K562 (cell line): ENCODE measurements around the gene SCART1. TPM values are rescaled to one million over a fixed set of nuclear protein-coding genes. Genes with fewer than 3 reads are reported as not detected.

Source experiments
- ATAC-seq: fragments of 200-7000 bp; cut with Tn5 transposase; 3 replicates; pipeline ENCODE4 v1.9.1; 2020; ENCODE audit warnings: moderate library complexity
- BruUV-seq: library from RNA; stranded (reverse); fragments of 400-500 nt; replicated peaks from 2 replicates; lab custom pipeline; 2021; lab: Mats Ljungman, UMichigan
- CTCF ChIA-PET: fragments of 300-600 bp; formaldehyde crosslinking; extraction: SDS; loops from one replicate; lab custom pipeline; 2021; ENCODE audit warnings: low intra/inter-chr PET ratio; lab: Yijun Ruan, JAX
- POLR2A ChIA-PET: fragments of 300-600, 350-650 bp; sonication (Branson Sonifier 250); formaldehyde crosslinking; extraction: SDS; loops from one replicate; lab custom pipeline; 2021; ENCODE audit warnings: antibody characterized with exemption, inconsistent platforms; lab: Yijun Ruan, JAX
- DNase-seq, 4 experiments: peaks; one replicate each; pipeline versions ENCODE4 v3.0.0 to v3.0.0-alpha.2; 2011 to 2018; ENCODE audit warnings: low spot score in 3 of 4, mixed read lengths in 3 of 4; ENCODE audit errors: extremely low read depth in 1 of 4
- FAIRE-seq: peaks from 2 replicates; lab custom pipeline; 2011; peaks lifted over from hg19 to GRCh38; lab: Jason Lieb, UNC
- H2AFZ ChIP-seq: 2 replicates; pipeline ENCODE4 v1.6.0; 2011; ENCODE audit warnings: low read depth, low read length, control low read depth, inconsistent platforms
- H3K27ac ChIP-seq: fragments of 200-600 bp; 3 replicates; pipeline ENCODE4 v1.8.0; 2011; ENCODE audit warnings: low read depth, mild to moderate bottlenecking, control low read depth, inconsistent platforms, low read length, moderate library complexity, mixed read lengths; ENCODE audit errors: extremely low read depth
- H3K27me3 ChIP-seq, 2 experiments: fragments of 300-600 bp in 1 of 2; 2 replicates in 1 of 2; 3 replicates in 1 of 2; pipeline versions ENCODE4 v1.6.0 to v1.8.0; 2011; ENCODE audit warnings: inconsistent platforms in 2 of 2, low read length in 2 of 2, mild to moderate bottlenecking in 1 of 2, mixed read lengths in 1 of 2, moderate library complexity in 1 of 2; ENCODE audit not compliant: control insufficient read depth in 2 of 2, insufficient read depth in 2 of 2
- H3K36me3 ChIP-seq: fragments of 300-600 bp; 3 replicates; pipeline ENCODE4 v1.8.0; 2011; ENCODE audit warnings: mild to moderate bottlenecking, low read length, inconsistent platforms; ENCODE audit not compliant: control insufficient read depth, insufficient read depth
- H3K4me1 ChIP-seq, 2 experiments: fragments of 200-600 bp in 1 of 2; replicated peaks in 1 of 2; 2 replicates in 1 of 2; 3 replicates in 1 of 2; pipeline versions ENCODE4 v1.5.1 to v1.8.0; 2011; ENCODE audit warnings: inconsistent platforms in 2 of 2, low read length in 2 of 2, mild to moderate bottlenecking in 1 of 2, mixed read lengths in 1 of 2, moderate library complexity in 1 of 2; ENCODE audit not compliant: control insufficient read depth in 2 of 2, insufficient read depth in 2 of 2
- H3K4me2 ChIP-seq: 2 replicates; pipeline ENCODE4 v1.6.1; 2011; ENCODE audit warnings: low read length, control low read depth, inconsistent platforms, mixed read lengths; ENCODE audit not compliant: insufficient read depth
- H3K4me3 ChIP-seq: fragments of 200-600 bp; sonication (generic), shearing (Covaris generic); 2 replicates; pipeline ENCODE4 v1.5.1; 2016; ENCODE audit warnings: control low read depth, inconsistent platforms
- H3K79me2 ChIP-seq: fragments of 200-600 bp; 3 replicates; pipeline ENCODE4 v1.8.0; 2011; ENCODE audit warnings: low read length, inconsistent platforms; ENCODE audit not compliant: control insufficient read depth, insufficient read depth
- H3K9ac ChIP-seq, 2 experiments: 2 replicates each; pipeline versions ENCODE4 v1.6.0 to v1.6.1; 2011; ENCODE audit warnings: low read depth in 2 of 2, low read length in 2 of 2, control low read depth in 1 of 2, inconsistent platforms in 1 of 2, mild to moderate bottlenecking in 1 of 2, mixed read lengths in 1 of 2; ENCODE audit not compliant: insufficient read depth in 1 of 2
- H3K9me1 ChIP-seq: one replicate; pipeline ENCODE4 v1.6.0; 2011; ENCODE audit warnings: inconsistent platforms, mild to moderate bottlenecking, low read length, moderate library complexity; ENCODE audit not compliant: control insufficient read depth, insufficient read depth
- H3K9me3 ChIP-seq: replicated peaks from 2 replicates; pipeline ENCODE4 v1.5.1; 2011; ENCODE audit warnings: low read depth, low read length, inconsistent platforms; ENCODE audit not compliant: control insufficient read depth, insufficient read depth
- H4K20me1 ChIP-seq: replicated peaks from 2 replicates; pipeline ENCODE4 v1.6.1; 2011; ENCODE audit warnings: low read length, inconsistent platforms, mixed read lengths; ENCODE audit not compliant: control insufficient read depth, insufficient read depth
- HDGF ChIP-seq: fragments of 450-650 bp; IDR thresholded peaks from 2 replicates; pipeline ENCODE4 v1.6.1; 2016
- IRF2 ChIP-seq: sonication (generic); formaldehyde crosslinking; IDR thresholded peaks from 2 replicates; pipeline ENCODE4 v1.8.1; 2022; ENCODE audit warnings: mild to moderate bottlenecking, missing genetic modification reagents
- NCOA1 ChIP-seq: fragments of 450-650 bp; IDR thresholded peaks from 2 replicates; pipeline ENCODE4 v1.6.1; 2016; ENCODE audit warnings: low read depth
- RB1 ChIP-seq: fragments of 450-650 bp; IDR thresholded peaks from 2 replicates; pipeline ENCODE4 v1.6.1; 2017; ENCODE audit warnings: low read depth, mild to moderate bottlenecking
- TRIM28 ChIP-seq: fragments of 450-650 bp; IDR thresholded peaks from 2 replicates; pipeline ENCODE4 v1.6.1; 2017
- ZFP1 ChIP-seq: fragments of 450-650 bp; formaldehyde crosslinking; IDR thresholded peaks from 2 replicates; pipeline ENCODE4 v1.4.0; 2020; ENCODE audit warnings: mild to moderate bottlenecking, mixed read lengths
- ZNF143 ChIP-seq: sonication (generic); formaldehyde crosslinking; IDR thresholded peaks from 2 replicates; pipeline ENCODE4 v1.9.0; 2022; ENCODE audit warnings: mild to moderate bottlenecking, missing genetic modification reagents
- ZNF444 ChIP-seq: fragments of 250-450 bp; sonication (Bioruptor Pico); IDR thresholded peaks from 2 replicates; pipeline ENCODE4 v1.4.0; 2020; ENCODE audit warnings: mild to moderate bottlenecking, moderate library complexity
- ZNF57 ChIP-seq: fragments of 450-650 bp; formaldehyde crosslinking; IDR thresholded peaks from 2 replicates; pipeline ENCODE4 v1.4.0; 2020; ENCODE audit warnings: mild to moderate bottlenecking, moderate library complexity
- ZNF695 ChIP-seq: fragments of 450-650 bp; formaldehyde crosslinking; IDR thresholded peaks from 2 replicates; pipeline ENCODE4 v1.4.0; 2020; ENCODE audit warnings: mild to moderate bottlenecking, moderate library complexity
- WGBS: fragments of 100-300 bp; shearing (Covaris generic); methylation state at CpG from one replicate; pipeline ENCODE4 v1.1.6; 2016; ENCODE audit warnings: low coverage, mixed read lengths; ENCODE audit not compliant: insufficient coverage; ENCODE audit errors: missing lambda C conversion rate; 5-methylcytosine and 5-hydroxymethylcytosine counted together
- in situ Hi-C: fragments of 300-500 bp; cut with MboI; formaldehyde crosslinking; loops from 4 replicates; pipeline ENCODE4 v1.15.0; 2018; ENCODE audit warnings: inconsistent platforms, mixed read lengths
- intact Hi-C: fragments of 100-400 bp; cut with micrococcal nuclease; formaldehyde crosslinking; loops from 2 replicates; pipeline ENCODE4 v1.14.2; 2022
- polyA plus RNA-seq, 8 experiments: library from polyadenylated mRNA; depleted of rRNA in 4 of 8; stranded (reverse) in 5 of 8; unstranded in 3 of 8; fragments of >200 nt; fragmentation: Nextera tagmentation in 2 of 8; fragmentation: Illumina TruSeq in 1 of 8; extraction: Ambion mirVana in 2 of 8; extraction: Trizol in 1 of 8; gene quantifications; 2 replicates each; pipeline versions ENCODE4 v1.2.1 to v1.2.3, GENCODE V29; 2011 to 2014; ENCODE audit warnings: inconsistent platforms in 1 of 8, missing spikeins in 1 of 8
- total RNA-seq, 7 experiments: library from RNA; depleted of rRNA in 6 of 7; stranded (reverse); fragments of >200 nt in 6 of 7; fragmentation: Illumina TruSeq in 2 of 7; extraction: Trizol in 2 of 7; gene quantifications; 2 replicates each; pipeline versions ENCODE4 v1.2.1 to v1.2.3, GENCODE V29; 2011 to 2021; ENCODE audit warnings: low replicate concordance in 1 of 7
- TF ChIP-seq, protein P1 (sequence below), 2 experiments: fragments of 450-650 bp; formaldehyde crosslinking in 1 of 2; IDR thresholded peaks; 2 replicates each; pipeline versions ENCODE4 v1.4.0 to v1.6.1; 2014 to 2020; ENCODE audit warnings: mild to moderate bottlenecking in 2 of 2, borderline replicate concordance in 1 of 2, low read depth in 1 of 2

SCART1 gene
- total and polyA plus RNA-seq, 9 of the 15 experiments (the other 6 are each of a cell fraction or from before 2014, with no cell fraction given): 0.18 to 6.5 (median 4.5) TPM

DNA sequence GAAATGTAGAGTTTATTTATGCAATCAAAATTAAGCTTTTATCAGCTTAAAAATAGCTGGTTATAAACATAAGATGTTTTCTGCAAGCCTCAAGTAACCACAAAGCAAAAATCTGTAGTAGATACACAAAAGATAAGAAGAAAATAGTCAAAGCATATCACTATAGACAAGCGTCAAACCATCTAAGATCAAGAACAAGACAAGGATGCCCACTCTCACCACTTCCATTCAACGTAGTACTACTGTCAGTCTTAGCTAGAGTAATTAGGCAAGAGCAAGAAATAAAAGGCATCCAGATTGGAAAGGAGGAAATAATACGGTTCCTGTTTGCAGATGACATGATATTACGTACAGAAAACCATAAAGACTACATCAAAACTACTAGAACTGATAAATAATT is 56.0 kb downstream of the SCART1 start:
- Histone ChIP-seq H3K4me3 (no peak overlapping the region), H3K9me3 (no peaks in the 10 kb centered on the region; the same call in 1 of the 2 replicates), H3K27ac (no peak overlapping the region), H2AFZ (no peak overlapping the region), H4K20me1 (no peaks in the 10 kb centered on the region), H3K4me2 (no peak overlapping the region), H3K4me1 (no peaks in the 10 kb centered on the region), H3K36me3 (no peaks in the 10 kb centered on the region), H3K79me2 (no peaks in the 10 kb centered on the region)
- ChIA-PET POLR2A (no interaction called here), CTCF (no interaction called here)
- in situ Hi-C loops: no loop called here
- FAIRE-seq (no peak), DNase-seq (no peak)
- intact Hi-C loops: no loop called here
- 0% methylated on average over 4 of the region's 4 CpGs for WGBS
- TF ChIP-seq ZNF143 (no peak), NCOA1 (no peak), ZFP1 (CRISPR knock-in tag) (no peak), RB1 (no peak), HDGF (no peak), TRIM28 (no peak), ZNF695 (CRISPR knock-in tag) (no peak)
- TF ChIP-seq, all 486 proteins: peak for 0
- no peak for ATAC-seq
- Histone ChIP-seq H3K27me3 (no peaks in the 10 kb centered on the region), H3K9ac (no peak overlapping the region), H3K9me1 (no peaks in the 10 kb centered on the region)
- BruUV-seq: no TSS peak

DNA sequence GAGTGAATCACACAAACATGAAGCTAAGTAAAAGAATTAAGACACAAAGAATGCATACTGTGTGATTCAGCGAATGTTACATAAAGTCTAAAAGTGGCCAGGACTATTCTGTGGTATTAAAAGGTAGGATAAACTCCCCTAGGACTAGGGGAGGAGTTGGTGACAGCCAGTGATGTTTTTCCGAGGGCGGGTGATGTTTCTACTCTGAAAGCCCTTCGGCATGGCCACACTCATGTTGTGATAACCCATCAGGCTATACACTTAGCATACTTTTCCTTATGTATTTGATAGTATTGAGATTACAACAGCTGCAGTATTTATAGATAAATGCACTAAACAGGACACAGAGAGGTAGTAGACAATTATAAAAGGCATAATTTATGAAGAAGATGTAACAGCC is 57.7 kb downstream of the SCART1 start:
- FAIRE-seq (no peak), ATAC-seq (no peak), DNase-seq (no peak)
- H2AFZ ChIP-seq: no peak overlapping the region
- WGBS: 2% methylated on average over 4 of the region's 4 CpGs
- no peaks in the 10 kb centered on the region for H3K9me1 ChIP-seq
- no peak overlapping the region for H3K4me3 ChIP-seq
- no peaks in the 10 kb centered on the region; the same call in 1 of the 2 replicates for H3K9me3 ChIP-seq
- no peaks in the 10 kb centered on the region for H4K20me1 ChIP-seq
- no peaks in the 10 kb centered on the region for H3K4me1 ChIP-seq
- ChIA-PET POLR2A (no interaction called here), CTCF (no interaction called here)
- no peak overlapping the region for H3K9ac ChIP-seq
- intact Hi-C loops (no loop called here), in situ Hi-C loops (no loop called here)
- H3K27me3 ChIP-seq: no peaks in the 10 kb centered on the region
- H3K4me2 ChIP-seq: no peak overlapping the region
- no peak overlapping the region for H3K27ac ChIP-seq
- no peaks in the 10 kb centered on the region for H3K36me3 ChIP-seq
- no TSS peak for BruUV-seq
- H3K79me2 ChIP-seq: no peaks in the 10 kb centered on the region
- TF ChIP-seq ZNF444 (CRISPR knock-in tag) (no peak), IRF2 (CRISPR knock-in tag) (no peak), ZNF57 (CRISPR knock-in tag) (no peak)
- TF ChIP-seq, protein P1, sequence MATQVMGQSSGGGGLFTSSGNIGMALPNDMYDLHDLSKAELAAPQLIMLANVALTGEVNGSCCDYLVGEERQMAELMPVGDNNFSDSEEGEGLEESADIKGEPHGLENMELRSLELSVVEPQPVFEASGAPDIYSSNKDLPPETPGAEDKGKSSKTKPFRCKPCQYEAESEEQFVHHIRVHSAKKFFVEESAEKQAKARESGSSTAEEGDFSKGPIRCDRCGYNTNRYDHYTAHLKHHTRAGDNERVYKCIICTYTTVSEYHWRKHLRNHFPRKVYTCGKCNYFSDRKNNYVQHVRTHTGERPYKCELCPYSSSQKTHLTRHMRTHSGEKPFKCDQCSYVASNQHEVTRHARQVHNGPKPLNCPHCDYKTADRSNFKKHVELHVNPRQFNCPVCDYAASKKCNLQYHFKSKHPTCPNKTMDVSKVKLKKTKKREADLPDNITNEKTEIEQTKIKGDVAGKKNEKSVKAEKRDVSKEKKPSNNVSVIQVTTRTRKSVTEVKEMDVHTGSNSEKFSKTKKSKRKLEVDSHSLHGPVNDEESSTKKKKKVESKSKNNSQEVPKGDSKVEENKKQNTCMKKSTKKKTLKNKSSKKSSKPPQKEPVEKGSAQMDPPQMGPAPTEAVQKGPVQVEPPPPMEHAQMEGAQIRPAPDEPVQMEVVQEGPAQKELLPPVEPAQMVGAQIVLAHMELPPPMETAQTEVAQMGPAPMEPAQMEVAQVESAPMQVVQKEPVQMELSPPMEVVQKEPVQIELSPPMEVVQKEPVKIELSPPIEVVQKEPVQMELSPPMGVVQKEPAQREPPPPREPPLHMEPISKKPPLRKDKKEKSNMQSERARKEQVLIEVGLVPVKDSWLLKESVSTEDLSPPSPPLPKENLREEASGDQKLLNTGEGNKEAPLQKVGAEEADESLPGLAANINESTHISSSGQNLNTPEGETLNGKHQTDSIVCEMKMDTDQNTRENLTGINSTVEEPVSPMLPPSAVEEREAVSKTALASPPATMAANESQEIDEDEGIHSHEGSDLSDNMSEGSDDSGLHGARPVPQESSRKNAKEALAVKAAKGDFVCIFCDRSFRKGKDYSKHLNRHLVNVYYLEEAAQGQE (IDR thresholded peaks at IDR 0.05; ENCODE audit: borderline replicate concordance): no peak
- TF ChIP-seq, protein P1 (CRISPR knock-in tag; IDR thresholded peaks at IDR 0.05; ENCODE audit: low read depth): no peak
